Dedifferentiated amniotic fluid mesenchymal stem cell (primary cell): ENCODE results near the gene C2CD4C.
"Not testable (repeated sequence)": the region's sequence is repeated elsewhere in the genome, so short reads cannot be mapped to it uniquely, and the experiment has no call there.

Experiments
- DNase-seq: peaks from one replicate; pipeline ENCODE4 v3.0.0-alpha.2; 2016; ENCODE audit errors: extremely low spot score

Gene C2CD4C

GRCh38 chr19:408902-409515, at the start of gene C2CD4C:
Gene C2CD4C (minus strand): TSS chr19:409147. CDS start chr19:408361, 786 bp downstream.
- DNase-seq, result no peak

- no peak for DNase-seq
Measured at GRCh38 chr19:458091-459042, 49.4 kb upstream of the C2CD4C start.

GRCh38 chr19:457636-458035, 48.7 kb upstream of the C2CD4C start:
- DNase-seq, result no peak

- DNase-seq, result no peak
Measured at GRCh38 chr19:456547-457110, 47.7 kb upstream of the C2CD4C start.

- no peak for DNase-seq
Measured at GRCh38 chr19:455851-456546, 47.1 kb upstream of the C2CD4C start.

GRCh38 chr19:455031-455705, 46.2 kb upstream of the C2CD4C start:
- DNase-seq, result no peak

- DNase-seq, result no peak
Measured at GRCh38 chr19:453606-454005, 44.7 kb upstream of the C2CD4C start.

- DNase-seq, result no peak
Measured at GRCh38 chr19:452829-453228, 43.9 kb upstream of the C2CD4C start.

- not testable (repeated sequence) for DNase-seq
Measured at GRCh38 chr19:450912-451481, 42.0 kb upstream of the C2CD4C start.

- no peak for DNase-seq
Measured at GRCh38 chr19:449916-450315, 41.0 kb upstream of the C2CD4C start.

- no peak for DNase-seq
Measured at GRCh38 chr19:447816-448560, 39.0 kb upstream of the C2CD4C start.

GRCh38 chr19:447064-447426, 38.1 kb upstream of the C2CD4C start:
- DNase-seq, result no peak

- no peak for DNase-seq
Measured at GRCh38 chr19:444677-445210, 35.8 kb upstream of the C2CD4C start.

GRCh38 chr19:443005-443404, 34.1 kb upstream of the C2CD4C start:
- no peak for DNase-seq

GRCh38 chr19:442085-442484, 33.1 kb upstream of the C2CD4C start:
- DNase-seq, result no peak

- DNase-seq, result no peak
Measured at GRCh38 chr19:441213-441836, 32.4 kb upstream of the C2CD4C start.

- no peak for DNase-seq
Measured at GRCh38 chr19:440391-441212, 31.7 kb upstream of the C2CD4C start.

- DNase-seq, result no peak
Measured at GRCh38 chr19:439167-439900, 30.4 kb upstream of the C2CD4C start.
